GM21515 (cell line): ENCODE measurements around the gene NOTCH3.

Source experiments
- ATAC-seq: cut with Tn5 transposase; IDR thresholded peaks from one replicate; pipeline ENCODE4 v1.9.1; 2021; ENCODE audit not compliant: unreplicated experiment

The NOTCH3 gene

DNA sequence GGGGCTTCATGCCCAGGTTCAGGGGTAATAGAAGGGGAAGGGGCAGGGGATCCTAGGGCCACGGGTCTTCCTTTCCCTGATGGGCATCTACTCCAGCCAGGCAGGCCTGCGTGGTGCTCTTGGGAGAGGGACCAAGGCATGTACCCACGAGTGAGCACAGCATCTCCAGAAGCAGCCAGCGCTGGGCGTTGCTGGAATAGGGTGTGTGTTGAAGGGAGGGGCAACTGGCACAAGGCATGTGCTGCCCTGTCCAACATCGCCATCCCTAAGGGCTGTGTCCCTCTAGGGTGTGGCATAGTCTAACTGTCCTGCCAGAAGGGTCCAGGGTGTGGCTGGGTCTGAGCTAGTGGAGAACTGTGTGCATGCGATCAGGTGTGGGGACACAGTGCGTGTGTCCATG is 2.9 kb downstream of the NOTCH3 start:
- no peak for ATAC-seq

DNA sequence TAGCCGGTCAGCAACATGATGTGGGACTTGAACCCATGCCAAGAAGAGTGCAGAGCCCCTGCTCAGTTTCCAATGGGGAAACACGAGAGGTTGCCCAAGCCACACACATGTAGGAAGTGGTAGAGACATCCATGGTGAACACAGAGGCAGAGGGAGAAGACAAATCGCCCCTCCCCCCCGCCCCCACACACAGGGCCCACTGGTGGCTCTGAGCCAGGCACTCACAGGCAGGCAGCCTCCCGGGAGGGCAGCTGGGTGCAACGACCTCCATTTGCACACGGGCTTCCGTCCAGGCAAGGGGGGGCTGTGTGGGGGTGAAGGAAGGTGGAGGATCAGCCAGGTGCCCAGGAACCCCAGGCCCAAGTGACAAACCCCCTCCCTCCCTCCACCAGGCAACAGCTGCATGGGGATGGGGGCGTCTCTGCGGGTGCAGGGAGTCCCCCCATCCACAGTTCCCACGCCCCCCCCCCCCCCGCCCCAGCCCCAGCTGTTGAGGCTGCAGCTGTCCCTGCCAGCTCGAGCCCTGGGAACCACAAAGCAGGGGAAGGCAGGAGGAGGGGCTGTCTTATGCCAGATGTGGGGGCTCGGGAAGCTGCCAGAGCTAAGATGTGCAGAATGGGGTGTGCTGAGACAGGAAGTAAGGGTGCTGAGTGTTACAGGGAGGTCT is 3.4 kb downstream of the NOTCH3 start:
- no peak for ATAC-seq

DNA sequence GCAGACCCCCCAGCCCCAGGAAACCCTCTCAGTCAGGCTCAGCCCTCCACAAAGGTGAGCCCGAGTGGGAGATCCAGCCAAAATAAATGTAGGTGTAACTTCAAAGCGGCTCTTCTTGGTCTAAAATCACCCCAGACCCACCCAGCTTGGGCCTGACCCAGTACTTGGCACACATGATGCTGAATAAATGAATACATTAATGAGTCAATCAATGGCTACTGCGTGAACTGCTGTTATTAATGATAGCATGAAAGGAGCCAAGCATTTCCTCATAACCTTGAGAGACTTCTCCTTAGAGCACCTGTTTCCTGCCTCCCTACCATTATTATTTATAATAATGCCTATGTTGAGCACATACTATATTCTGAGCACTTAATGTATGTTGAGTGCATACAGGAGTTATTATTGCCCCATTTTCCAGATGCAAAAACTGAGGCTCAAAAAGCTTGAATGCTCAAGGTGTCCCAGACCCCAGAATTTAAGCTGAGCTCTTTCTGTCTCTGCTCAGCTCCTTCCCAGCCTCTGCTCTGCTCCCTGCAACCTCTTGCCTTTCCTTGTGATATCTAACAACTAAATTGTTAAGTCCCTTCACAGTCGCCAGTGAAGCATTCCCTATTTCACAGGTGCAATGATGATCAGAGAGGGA is 4.3 kb downstream of the NOTCH3 start:
- ATAC-seq: no peak

DNA sequence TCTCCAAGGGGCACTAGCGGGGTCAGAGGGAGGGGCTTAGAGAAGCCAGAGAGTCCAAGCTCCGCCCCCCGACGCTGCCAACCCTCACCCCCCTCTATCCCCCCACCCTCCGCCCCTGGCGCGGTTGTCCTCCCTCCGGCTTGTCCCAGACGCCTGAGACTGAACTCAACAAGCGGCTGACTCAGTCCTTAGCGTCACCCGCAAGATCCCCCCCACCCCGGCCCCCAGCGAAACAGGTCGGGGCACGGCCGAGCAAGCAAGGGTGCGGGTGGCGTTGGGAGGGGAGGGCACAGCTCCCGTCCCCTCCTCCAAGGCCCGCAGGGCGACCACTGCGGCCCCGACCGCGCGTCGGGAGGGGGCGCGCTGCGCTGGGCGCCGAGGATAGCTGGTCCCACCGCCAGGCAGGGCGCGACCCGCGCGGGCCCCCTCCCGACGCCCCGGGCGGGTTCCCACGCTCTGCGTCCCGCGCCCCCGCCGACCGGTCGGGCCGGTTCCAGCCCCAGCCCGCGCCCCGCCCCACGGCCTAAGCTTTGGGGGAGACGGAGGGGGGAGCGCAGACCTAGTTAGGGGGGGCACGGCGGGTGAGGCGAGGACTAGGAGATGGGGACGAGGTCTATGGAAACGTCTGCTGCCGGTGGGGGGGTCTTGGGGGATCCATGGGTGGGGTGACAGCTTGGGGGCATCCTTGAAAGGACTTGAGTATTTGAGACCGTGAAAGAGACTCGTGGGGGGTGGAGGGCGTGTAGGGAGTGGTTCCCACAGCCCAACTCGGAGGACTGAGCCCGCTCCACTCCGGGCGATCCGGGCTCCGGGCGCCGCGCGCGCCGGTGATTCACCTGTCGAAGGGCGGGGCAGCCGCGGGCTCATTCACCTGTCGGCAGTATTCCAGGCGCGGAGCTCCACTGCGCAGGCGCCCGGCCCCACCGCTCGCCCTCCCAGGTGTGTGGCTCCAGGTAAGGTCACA is 5.1 kb downstream of the NOTCH3 start:
- no peak for ATAC-seq

DNA sequence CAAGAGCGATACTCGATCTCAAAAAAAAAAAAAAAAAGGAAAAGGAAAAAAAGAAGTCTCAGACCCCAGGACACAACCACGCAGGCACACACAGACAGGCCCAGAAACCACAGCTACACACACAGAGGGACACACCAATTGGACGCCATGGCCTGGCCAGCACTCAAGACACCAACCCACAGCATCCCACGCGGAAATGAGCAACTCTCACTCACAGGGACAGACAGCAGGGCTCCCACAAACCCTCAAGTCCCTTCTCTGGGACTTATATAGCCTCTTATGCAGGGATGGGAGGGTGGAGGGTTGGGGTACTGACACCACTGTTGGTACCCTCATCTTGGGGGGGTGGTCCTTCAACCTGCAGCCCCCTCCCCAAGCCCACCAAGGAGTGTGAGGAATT is 5.9 kb downstream of the NOTCH3 start:
- ATAC-seq: no peak

DNA sequence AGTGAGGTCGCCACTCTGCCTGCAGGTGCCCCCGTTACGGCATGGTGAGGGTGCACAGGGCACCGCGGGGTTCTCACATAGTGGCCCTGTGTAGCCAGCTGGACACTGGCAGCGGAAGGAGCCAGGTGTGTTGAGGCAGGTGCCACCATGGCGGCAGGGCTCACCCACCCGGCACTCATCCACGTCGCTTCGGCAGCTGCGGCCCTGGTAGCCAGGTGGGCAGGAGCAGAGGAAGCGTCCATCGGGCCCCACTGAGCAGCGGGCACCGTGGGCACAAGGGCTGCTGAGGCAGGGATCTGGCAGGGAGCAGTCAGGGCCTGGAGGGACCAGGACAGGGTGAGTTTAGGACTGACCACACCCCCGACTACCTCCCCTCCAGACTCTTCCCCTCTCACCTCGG is 8.8 kb downstream of the NOTCH3 start:
- no peak for ATAC-seq

DNA sequence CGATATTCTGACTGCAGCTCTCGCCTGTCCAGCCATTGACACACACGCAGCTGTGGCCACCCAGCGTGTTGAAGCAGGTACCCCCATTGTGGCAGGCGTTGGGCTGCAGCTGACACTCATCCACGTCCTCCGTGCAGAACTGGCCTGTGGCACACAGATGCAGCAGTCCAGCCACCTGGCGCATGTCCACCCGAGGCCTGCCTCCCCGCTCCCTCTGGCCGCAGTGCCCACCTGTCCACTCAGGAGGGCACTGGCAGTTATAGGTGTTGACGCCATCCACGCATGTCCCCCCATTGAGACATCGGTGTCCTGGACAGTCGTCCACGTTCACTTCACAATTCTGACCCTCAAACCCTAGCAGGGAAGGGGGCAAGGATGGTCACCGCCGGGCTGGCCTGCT is 9.3 kb downstream of the NOTCH3 start:
- ATAC-seq: no peak

DNA sequence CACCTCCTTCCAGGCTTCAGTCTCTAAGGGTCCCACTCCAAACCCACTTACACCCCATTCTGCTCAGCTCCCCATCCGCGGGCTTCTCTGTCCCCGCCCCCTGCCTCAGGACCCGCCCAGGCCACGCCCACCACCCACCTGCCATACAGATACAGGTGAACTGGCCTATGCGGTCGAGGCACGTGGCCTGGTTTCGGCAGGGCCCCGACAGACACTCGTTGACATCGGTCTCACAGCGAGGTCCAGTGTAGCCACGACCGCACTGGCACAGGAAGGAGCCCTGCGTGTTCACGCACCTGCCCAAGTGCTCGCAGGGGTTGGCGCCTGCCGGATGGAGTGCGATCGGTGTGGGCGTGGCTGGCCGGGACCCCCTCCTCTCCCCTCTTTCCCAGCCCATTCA is 11.9 kb downstream of the NOTCH3 start:
- ATAC-seq: no peak

DNA sequence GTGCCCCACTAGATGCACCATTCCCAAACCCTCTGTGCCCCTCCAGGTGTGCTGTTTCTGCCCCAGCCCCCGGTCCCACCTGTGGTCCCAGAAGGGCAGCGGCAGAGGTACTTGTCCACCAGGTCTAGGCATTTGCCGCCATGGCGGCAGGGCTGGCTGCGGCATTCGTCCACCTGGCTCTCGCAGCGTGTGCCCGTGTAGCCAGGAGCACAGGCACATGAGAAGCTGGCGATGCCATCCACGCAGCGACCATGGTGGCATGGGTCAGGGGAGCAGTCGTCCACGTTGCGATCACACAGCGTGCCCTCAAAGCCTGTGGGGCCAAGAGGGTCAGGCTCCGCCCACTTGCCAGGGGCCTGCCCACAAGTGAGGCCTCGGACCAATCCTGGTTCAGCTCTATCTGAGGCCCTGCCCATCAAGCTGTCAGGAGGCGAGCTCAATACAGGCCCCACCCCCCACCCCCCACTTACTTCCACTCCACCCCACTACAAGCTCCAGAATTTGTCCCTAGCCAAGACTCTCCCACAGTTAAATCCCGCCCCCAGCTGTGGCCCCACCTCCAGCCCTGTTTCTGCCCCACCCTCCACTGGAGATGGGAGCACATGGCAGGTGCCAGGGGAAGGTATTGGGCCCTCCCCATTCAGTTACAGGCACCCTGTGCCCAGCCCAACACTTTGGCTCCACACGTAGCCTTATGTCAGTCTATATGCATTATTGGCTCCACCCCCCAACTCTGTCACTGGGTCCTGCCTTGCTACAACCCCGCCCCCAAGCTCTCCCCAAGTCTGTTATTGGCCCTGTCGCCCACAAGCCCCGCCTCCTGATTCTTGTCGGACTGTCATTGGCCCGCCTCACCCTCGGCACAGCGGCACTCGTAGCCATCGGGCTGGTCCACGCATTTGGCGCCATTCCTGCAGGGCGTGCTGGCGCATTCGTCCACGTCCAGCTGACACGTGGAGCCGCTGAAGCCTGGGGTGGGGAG is 13.5 kb downstream of the NOTCH3 start:
- no peak for ATAC-seq

DNA sequence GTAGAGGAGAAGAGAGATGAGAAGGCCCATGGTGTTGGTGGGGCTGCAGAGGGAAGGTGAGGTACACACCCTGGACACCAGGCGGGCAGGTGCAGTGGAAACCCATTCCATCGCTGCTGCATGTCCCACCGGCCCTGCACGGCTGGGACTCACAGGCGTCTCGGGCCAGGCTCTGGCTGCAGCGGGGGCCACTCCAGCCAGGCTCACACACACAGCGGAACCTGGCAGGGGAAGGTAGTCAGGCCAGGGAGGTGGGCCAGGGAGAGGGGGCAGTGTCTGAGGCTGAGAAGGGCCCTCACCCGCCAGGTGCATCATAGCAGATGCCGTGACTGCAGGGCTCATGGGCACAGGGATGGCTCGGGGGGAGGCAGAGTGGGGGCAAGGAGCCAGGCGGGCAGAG is 15.6 kb downstream of the NOTCH3 start:
- no peak for ATAC-seq

DNA sequence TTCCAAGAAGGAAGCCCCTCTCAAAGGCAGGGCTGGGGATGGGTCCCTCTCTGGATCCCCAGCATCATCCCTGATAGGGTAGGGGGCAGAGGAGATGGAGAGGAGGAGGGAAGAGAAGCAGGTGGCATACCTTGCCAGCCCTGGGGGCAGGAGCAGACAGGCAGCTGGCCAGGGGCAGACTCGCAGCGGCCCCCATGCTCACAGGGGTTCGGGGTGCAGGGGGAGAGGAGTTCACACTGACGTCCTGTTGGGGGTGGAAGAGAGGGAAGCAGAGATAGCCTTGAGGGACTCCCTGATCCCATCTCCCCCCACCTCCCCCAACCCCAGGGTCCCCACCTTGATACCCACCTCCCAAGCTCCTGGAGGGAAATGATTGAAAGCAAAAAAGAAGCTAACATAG is 16.0 kb downstream of the NOTCH3 start:
- ATAC-seq: no peak

DNA sequence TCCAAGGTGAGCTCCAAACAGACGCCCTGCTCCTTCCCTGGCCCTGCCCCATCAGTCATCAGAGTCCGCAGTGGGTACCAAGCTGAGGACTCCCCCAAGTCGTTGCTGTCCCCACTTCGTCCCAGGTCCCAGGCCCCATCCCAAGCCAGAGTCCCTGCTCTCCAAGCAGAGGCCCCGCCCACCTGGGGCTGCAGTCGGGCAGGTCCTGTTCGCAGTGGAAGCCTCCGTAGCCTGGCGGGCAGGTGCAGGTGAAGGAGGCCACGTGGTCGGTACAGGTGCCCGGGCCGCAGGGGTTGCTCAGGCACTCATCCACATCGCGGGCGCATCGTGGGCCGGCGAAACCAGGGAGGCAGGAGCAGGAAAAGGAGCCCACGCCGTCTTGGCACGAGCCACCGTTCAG is 19.4 kb downstream of the NOTCH3 start:
- no peak for ATAC-seq

DNA sequence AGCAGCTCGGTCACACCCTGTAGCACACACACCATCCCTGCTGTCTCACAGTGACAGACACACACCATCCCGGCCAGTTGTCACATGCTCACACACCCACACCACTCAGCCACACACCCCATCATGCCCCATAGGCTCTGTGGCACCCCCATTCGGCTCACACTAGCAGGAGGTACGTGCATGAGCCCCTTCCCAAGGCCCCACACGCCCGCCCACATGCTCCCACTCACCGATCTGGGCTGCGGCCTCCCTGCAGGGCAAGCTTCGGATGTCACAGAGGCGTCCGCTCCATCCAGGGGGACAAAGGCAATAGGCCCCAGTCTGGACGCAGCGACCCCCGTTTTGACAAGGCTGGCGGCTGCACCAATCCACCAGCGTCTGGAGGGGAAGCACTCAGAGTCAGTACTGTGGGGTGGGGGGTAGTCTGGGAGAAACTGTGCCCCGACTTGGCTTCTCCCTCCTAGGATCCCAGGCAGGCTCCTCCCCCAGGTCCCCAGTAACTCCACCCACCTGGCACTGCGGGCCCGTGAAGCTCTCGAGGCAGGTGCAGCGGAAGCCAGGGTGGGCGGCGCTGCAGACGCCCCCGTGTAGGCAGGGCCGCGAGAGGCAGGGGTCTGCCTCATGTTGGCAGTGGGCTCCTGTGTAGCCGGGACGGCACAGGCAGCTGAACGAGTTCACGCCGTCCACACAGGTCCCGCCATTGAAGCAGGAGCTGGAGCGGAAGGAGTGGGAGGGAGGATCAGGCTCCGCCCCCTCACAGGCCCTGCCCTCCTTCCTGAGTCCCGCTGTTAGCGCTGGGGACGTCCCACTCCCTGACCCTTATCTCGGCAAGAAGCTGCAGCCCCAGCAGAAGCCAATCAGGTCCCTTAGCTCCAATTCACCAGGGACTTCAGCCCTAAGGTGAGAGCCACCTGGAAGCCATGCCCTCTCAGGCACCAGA is 20.1 kb downstream of the NOTCH3 start:
- no peak for ATAC-seq

DNA sequence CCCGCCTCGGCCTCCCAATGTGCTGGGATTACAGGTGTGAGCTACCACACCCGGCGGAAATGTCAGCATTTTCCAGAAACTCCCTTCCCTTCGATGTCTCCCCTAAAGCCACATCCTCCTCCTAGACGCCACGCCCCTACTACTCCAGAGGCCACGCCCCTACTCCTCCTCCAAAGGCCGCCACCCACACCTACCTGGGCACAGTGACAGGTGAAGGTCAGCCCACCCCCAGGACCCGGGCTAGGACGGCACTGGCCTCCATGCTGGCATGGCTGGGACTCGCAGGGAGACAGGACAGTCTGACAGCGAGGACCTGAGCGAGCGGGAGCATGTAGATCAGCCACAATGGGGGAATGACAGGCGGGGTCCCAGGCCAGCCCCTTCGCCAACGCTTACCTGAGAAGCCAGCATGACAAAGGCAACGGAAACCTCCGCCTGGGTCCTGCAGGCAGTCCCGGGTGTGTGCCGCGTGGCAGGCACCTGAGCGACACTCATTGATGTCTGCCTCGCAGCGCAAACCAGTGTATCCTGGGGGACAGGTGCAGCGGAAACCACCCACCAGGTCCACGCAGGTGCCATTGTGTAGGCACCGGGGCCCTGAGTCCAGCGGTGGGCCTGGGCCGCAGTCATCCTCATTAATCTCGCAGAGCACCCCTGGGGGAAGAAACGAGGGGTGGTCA is 22.0 kb downstream of the NOTCH3 start:
- no peak for ATAC-seq

DNA sequence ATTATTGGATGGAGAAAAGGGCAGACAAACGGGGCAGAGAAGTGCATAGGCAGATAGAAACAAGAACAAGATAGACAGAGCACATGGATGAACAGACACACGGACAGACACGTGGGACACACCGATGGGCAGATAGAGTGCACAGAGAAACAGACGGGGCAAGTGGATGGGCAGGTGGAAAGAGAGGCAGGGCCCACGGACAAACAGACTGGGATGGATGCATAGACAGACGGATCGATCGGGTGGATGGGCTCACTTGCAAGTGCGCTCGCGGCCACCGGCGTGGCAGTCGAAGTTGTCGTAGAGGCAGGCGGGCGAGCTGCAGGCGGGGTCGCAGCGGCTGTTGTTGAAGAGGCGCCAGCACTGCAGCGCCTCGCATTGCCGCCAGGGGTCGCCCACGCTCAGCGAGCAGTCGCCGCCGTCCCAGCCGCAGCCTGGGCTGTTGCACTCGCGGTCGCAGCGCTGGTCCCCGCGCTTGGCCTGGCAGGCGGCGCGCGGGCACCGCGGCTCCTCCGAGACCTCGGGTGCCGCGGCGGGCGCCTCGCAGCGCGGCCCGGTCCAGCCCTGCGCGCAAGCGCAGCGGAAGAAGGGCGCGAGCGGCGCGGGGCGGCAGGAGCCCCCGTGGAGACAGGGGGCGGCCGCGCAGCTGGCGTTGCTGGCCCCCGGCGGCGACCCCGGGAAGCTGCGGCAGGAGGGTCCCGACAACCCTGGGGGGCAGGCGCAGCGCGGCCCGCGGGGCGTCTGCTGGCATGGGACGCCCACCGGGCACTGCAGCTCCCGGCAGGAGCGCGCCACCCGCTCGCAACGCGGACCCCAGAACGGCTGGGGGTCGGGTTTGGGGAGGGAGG is 23.3 kb downstream of the NOTCH3 start:
- ATAC-seq: peak; percentile 66

DNA sequence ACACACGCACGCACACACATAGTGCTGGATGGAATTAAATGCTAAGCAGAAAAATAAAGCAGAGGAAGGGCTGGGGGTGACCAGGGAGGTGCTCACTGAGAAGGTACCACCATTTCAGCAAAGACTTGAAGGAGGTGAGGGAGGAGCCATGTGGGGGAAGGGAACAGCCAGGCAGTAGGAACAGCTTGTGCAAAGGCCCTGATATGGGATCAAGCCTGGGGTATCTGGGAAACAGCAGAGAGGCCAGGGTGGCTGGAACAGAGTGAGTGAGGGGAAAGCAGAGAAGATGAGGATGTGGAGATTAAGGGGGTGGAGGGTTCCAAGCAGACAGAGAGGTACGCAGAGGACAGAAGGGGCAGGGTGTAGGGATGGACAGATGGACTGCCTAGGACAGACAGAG is 25.2 kb downstream of the NOTCH3 start:
- ATAC-seq: no peak

DNA sequence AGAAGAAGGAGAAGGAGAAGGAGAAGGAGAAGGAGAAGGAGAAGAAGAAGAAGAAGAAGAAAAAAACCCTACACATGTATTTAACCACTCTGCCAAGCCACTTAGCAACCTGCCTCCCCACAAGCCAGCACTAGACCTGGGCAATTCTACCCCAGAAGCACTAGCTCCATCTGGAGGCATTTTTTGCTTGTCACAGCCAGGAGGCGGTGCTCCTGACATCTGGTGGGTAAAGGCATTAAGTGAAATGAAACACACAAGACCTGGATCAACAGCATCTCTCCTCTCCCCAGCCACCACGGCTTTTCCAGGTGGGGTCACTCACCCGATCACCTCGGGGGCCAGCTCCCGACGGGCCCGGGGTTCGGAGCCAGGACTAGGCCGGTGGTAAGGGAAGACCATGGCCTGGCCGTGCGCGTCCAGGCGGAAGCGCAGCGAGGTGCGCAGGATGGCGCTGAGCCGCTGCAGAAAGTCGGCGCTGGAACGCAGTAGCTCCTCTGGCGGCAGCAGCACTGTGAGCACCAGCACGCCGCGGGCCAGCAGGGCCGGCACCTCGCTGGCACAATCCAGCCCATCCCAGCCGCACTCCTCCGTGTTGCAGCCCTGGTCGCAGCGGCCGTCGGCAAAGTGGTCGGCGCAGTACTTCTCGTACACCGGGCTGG is 26.9 kb downstream of the NOTCH3 start:
- ATAC-seq: no peak

DNA sequence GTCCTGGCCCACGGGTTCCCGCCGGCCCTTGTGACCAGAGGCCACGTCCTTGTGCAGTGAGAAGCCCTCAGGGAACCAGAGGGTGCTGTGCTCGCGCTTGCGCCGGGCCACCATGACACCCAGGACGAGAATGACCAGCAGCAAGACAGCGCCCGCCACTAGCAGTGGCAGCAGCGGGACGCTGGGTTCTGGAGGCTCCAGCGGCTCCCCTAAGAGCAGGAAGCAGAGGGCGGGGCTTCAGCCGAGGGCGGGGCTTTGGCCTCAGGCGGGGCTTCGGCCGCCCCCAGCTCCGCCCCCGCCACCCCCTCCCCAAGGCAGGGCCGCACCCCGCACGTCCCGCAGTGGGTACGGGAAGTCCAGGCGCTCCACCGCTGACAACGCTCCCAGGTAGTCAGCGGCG is 30.4 kb downstream of the NOTCH3 start:
- ATAC-seq: no peak
